Mucosa of gallbladder (tissue), 1 donor: ENCODE data around the gene SKOR1. TPM values are rescaled to one million over a fixed set of nuclear protein-coding genes. Genes with fewer than 3 reads are reported as not detected.

Source experiments
- DNase-seq: peaks from one replicate; pipeline ENCODE4 v3.0.0-alpha.2; 2020; ENCODE audit warnings: low spot score
- total RNA-seq: library from RNA; stranded (reverse); gene quantifications from one replicate; pipeline ENCODE4 v1.2.1, GENCODE V29; 2021
- donor health status: DM: no; HTN: no; CAD: no.

SKOR1 gene
- total RNA-seq = 0.43 TPM

GRCh38 chr15:67824976-67825880 is at the start of gene SKOR1:
Gene SKOR1 (plus strand): TSS chr15:67825509. CDS start chr15:67825603, 94 bp downstream.
- no peak for DNase-seq

DNA sequence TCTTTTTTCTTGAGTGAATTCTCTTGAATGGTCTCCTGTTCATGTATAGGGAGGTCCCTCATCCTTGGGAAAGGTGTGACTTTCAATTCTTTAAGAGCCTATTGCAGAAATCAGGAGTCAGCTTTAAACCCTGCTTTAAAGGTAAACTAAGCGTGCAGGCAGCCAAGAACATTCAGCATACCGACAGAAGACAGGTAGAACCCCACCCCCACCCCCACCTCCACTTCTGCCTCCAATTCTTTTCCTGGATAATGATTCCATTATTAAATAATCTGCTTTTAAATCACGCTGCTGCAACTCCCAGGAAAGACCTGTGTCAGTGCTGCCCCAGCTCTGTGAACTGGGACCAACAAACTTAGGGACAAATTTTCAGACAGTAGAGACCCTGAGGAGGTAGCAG is 49.3 kb upstream of the SKOR1 start:
- no peak for DNase-seq

DNA sequence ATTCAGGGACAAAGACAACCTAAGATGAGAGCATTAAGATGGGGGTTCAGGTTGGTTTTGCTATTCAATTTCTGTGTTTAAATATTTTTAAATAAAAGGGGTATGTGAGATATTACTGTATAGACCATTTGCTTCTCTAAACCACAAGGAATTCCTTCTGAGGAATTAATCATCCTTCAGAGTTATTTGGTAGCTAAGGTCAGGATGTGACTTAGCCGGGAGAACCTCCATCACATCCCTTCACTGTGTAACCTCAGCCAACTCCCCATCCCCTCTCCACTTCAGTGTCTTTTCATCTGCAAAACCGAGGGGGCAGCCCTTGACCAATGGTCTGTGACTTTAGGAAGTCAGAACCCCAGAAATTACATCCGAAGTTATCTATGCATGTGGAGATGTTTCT is 48.7 kb upstream of the SKOR1 start:
- DNase-seq = no peak

DNA sequence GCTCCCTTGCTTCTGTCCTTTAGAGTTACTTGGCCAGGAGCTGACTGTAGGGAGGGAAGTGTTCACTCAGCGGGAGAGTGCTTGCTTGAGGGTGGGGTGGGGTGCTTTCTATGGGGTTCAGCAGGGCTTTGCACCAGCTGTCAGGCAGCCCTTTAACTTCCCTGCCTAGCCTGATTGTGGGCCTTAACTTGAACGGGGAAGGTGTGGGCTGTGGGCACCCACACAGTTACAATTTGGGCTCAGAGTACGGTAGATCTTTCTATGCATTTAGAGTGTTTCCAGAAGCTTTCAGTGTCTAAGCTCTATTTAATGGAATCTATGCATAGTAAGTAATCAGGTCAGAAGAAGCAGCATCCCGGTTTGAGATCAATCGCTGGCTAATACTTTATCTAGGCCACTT is 48.2 kb upstream of the SKOR1 start:
- no peak for DNase-seq

GRCh38 chr15:67777773-67778172 is 47.5 kb upstream of the SKOR1 start:
- no peak for DNase-seq

DNA sequence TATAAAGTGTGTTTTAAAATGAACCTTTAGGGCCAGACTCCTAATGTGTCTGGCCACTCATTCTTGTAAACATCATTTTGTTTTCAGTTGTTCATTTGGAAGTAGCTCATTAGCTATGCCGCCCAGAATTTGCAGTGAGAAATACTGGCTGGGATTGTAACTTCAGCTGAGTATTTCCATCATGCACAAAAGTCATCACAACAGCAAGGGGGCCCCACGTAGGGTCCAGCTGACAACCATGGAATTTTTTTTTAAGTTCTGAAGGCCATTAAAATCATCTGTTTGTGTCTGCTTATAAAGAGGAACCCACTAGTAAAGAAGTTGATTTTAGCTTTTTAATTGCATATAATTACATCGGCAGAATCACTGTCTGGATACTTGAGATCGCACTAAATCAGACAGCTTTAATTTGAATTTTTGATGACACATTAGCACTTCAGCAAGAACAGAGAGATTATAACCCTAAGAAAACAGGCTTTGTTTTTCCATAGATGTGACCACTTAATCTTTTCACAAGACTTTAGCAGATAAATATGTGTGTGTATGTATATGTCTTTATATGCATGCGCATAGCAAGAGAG is 46.3 kb upstream of the SKOR1 start:
- DNase-seq = no peak

GRCh38 chr15:67779549-67780111 is 45.7 kb upstream of the SKOR1 start:
- DNase-seq = no peak

DNA sequence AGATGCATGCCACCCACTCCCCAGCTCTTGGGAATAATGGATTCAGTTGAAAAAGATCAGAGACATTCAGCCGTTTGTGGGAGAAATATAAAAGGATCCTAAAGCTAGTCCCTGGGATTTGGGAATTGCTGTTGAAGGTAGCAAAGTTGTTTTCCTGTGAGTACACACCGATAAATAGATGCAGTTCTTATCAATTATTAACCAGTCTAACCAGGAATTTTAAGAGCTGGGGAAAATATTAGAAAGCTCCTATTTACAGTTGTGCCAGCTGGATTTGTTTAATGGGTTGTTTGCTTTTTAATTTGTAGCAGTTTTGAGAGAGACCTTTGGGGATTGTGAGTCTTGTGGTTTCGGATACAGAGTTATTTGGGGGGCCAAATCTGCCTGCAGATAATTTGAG is 44.2 kb upstream of the SKOR1 start:
- no peak for DNase-seq

DNA sequence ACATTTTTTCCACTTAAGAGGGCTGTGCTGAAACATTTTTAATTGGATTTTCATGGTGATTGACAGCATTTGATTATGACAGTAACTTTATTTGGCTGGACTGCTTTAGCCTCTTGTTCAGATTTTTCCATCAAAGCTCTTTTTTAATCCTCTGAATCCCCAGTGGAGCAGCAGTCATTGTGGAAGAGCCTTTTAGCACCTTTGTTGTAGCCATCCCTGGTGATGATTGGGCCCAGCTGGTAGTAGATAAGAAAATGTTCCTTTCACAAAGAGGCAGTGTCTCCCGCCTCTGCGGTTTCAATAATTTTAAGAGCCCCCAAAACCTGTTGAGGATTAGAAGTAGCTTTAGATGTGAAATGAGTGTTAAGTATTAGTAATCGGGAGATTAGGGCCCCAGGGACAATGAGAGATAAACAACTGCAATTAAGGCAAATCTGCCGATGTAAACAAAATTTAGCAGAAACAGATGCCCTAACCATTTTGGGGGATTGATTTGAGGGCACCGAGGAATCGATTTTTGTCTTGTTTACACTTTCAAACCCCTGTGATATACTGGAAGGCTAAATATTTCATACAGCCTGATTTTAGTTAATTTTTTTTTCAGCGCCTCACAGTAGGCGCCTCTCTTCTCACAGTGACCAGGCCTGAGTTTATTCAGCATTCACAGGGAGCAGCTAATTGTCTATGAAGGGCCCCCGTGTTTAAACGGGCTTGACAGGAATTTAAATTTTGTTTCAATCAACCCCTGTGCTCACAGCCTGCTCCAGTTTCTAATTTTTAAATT is 43.2 kb upstream of the SKOR1 start:
- no peak for DNase-seq

- no peak for DNase-seq
Measured at GRCh38 chr15:67782691-67782991, 42.7 kb upstream of the SKOR1 start.

DNA sequence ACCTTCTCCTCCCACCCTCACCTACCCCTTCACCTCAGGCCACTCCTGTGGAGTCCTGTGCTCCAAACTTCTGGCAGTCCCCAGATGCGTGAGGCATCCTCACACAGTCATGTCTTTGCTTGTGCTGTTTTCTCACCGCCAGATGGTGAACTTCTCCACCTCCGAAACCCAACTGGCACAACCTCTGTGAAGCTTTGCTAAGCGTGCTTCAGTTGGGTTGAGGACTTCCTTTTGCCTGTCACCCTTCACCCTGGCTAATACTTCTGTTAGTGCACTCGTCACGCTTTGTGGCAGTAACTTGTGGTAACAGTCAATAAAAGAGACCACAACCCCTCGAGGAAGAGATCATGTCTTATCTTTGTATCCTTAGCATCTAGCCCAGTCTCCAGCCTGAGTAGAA is 42.0 kb upstream of the SKOR1 start:
- no peak for DNase-seq

DNA sequence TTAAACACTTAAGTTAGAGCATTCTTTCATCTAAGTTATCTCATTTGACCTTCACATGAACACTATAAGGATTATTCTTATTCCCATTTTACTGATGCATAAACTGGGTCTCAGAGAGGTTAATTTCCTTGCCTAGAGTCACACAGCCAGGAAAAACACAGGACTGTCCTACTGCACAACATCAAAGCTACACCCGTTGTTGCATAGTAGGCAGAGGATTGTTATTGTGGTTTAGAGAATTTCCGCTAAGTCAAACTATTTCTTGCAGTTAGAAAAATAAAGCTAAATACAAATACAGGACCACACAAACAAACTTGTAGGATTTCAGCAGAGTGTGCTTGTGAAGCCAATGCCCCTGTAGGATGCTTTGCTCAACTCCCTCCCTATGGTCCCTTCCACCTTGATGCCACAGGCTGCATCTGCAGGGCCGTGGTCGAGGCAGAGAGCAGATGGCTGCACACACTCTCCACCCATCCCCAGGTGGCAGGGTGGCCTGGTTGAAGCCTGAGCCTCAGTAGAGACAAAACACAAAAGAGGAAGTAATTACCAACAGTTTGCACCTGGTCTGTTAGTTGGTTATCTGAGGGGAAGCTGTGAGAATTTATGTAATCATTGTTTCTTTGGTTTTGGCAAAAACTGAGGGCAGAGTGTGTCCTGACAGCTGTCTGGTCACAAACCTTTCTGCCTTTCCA is 41.1 kb upstream of the SKOR1 start:
- DNase-seq = no peak

DNA sequence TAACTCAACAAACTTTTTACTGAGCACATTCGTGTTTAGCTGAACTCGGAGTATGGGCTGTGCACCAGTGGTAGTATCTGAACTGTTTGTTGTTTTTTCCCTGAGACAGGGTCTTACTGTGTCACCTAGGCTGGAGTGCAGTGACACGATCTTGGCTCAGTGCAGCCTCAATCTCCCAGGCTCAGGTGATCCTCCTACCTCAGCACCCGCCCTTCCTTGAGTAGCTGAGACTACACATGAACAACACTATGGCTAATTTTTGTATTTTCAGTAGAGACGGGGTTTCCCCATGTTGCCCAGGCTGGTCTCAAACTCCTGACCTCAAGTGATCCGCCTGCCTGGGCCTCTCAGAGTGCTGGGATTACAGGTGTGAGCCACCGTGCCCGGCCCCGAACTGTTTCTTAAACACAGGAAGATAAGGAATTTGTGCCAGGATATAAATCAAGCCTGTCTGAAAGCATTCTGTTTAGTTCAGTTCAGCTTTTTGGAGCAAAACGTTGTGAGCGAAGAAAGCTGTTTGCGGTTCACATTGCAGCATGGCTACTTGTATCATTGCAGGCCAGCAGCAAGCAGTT is 40.4 kb upstream of the SKOR1 start:
- DNase-seq = no peak

DNA sequence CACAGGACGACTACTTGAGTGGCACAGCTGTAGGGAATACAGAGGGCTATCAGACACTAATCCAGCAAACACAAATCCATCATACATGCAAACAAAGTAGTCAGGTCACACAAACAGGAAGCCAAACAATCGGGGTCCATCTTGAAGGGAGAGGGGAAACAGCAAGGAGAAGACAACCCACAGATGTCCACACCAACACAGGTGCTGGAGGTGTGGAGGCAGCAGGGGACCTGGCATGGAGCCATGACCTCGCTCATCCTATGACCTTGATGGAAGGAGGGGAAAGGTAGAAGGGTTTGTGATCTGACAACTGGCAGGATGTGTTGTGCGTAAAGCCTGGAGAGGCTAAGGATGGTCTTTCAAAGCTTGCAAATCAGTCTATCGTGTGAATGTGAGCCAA is 39.9 kb upstream of the SKOR1 start:
- DNase-seq = no peak

- DNase-seq = no peak
Measured at GRCh38 chr15:67786646-67787045, 38.7 kb upstream of the SKOR1 start.

- no peak for DNase-seq
Measured at GRCh38 chr15:67788986-67789385, 36.3 kb upstream of the SKOR1 start.

DNA sequence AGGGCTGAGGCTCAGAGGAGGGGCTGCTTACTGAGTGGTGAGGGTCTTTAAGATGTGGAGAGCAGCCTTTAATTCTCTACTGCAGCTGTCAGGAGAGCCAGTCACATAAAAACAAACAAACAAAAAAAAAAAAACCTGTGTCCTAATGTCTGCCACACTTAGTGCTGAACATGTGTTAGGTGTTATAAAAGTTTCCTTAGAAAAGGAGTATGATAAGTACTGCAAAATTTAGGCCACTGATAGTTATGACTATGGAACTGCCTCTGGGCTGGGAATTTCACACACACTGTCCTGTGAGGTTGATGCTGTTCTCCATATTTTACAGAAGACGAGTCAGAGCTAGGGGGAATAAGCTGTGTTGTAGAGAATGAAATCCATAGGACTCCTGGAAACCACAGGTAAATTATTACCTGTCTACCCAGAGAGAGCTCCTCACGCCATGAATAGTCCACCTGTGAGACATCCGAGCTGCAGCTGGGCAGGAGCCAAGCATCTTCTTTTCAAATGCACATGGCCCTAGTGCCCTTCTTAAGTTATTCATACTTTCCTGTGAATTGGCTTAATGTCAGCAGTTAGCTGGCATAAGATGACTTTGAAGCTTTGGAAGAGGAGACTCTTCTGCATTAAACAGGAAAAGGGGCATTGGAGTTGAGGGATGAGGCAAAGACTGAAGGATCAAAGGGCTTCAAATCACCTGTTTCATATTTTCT is 34.5 kb upstream of the SKOR1 start:
- no peak for DNase-seq

GRCh38 chr15:67792250-67792942 is 32.9 kb upstream of the SKOR1 start:
- no peak for DNase-seq

DNA sequence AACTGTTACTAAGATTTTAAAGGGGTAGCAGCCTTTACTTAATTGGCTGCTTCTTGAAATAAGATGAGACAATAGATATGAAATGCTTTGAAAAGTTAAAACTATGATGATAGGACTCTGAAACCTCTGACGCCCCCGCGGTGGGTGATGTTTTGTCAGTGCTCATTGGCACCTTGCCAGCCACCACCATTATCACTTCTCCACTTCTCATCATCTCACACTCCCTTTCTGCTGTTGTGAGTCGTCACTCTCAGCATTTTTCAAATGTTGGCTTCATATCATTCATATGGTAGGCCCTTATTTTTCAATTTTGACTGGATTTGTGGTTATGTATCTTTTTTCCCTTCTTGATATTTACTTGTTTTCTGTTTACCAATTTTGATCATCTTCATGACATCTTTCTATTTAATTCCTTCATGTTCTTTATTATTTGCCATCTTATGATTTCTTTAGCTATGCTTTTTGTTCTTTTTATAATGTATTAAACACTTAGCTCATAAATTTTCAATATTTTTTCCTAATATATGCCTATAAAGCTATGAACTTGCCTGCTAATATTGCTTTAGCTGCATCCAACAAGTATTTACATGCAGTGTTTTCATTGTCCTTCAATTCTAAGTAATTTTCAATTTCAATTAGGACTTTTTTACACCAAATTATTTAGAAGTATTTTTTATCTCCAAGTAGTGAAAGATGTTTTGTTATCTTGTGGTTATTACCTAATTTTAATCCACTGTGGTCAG is 30.3 kb upstream of the SKOR1 start:
- DNase-seq = no peak
